Posterior vena cava (tissue), 2 donors: Measurements from ENCODE around the gene SETD3. TPM values are rescaled to one million over a fixed set of nuclear protein-coding genes. Genes with fewer than 3 reads are reported as not detected.

Source experiments
- DNase-seq: peaks from one replicate; pipeline ENCODE4 v3.0.0-alpha.2; 2020; ENCODE audit warnings: low spot score
- intact Hi-C, 2 donors: fragments of 100-400 bp; cut with DNase I; formaldehyde crosslinking; loops; one replicate each; pipeline versions ENCODE4 v1.14.1 to v1.14.2; 2022 to 2023
- long read RNA-seq, 2 donors: library from polyadenylated mRNA; unstranded; transcript quantifications; one replicate each; pipeline ENCODE4 v2.0.0, GENCODE V29; 2020 to 2021
- total RNA-seq, 2 donors: library from RNA; stranded (reverse); fragmentation: NEBNext Ultra II Directional; extraction: Animal tissue kit (Norgen Biotek cat#: 25700); gene quantifications; one replicate each; pipeline ENCODE4 v1.2.1, GENCODE V29; 2021
- donor health status: DM: yes; HTN: yes; CAD: no.
- donor health status: DM: yes; HTN: yes; CAD: no.

Gene SETD3
- total RNA-seq, result 100 to 1,000 TPM in 1 of 2 donors, 10 to 100 TPM in 1; 74.5 to 103 TPM
- long read RNA-seq, donor 1, transcript SETD3-202 (13 exons, 2,878 nt), result major isoform, 22 of 34 reads
- long read RNA-seq, donor 1, partial matches to known transcripts, result 9 of 34 reads
- long read RNA-seq, donor 1, other reads (novel, unspliced or antisense), result 3 of 34 reads
- long read RNA-seq, donor 2, transcript SETD3-202 (13 exons, 2,878 nt), result major isoform, 55 of 101 reads
- long read RNA-seq, donor 2, partial matches to known transcripts, result 27 of 101 reads
- long read RNA-seq, donor 2, other reads (novel, unspliced or antisense), result 14 of 101 reads

- peak; percentile 90 for DNase-seq
- intact Hi-C loops, result no loop called here
Measured at GRCh38 chr14:99479906-99480869, at the start of gene SETD3. Gene SETD3 (minus strand): TSS chr14:99480859. CDS start chr14:99465805, 15,054 bp downstream.

- intact Hi-C loops, result loop anchor here in 1 of 2 donors (10.0 kb wide), 1 partner anchor 45 kb away; no protein-coding TSS in a partner anchor
- DNase-seq, result no peak
Measured at GRCh38 chr14:99529899-99530298, 49.2 kb upstream of the SETD3 start.

GRCh38 chr14:99527427-99528076 is 46.9 kb upstream of the SETD3 start:
- no peak for DNase-seq
- intact Hi-C loops, result loop anchor here in 1 of 2 donors (10.0 kb wide), 1 partner anchor 47 kb away; no protein-coding TSS in a partner anchor

GRCh38 chr14:99527026-99527425 is 46.4 kb upstream of the SETD3 start:
- no peak for DNase-seq
- intact Hi-C loops, result loop anchor here in 1 of 2 donors (10.0 kb wide), 1 partner anchor 48 kb away; no protein-coding TSS in a partner anchor

GRCh38 chr14:99525699-99526080 is 45.0 kb upstream of the SETD3 start:
- no peak for DNase-seq
- intact Hi-C loops, result loop anchor here in 1 of 2 donors (10.0 kb wide), 1 partner anchor 49 kb away; no protein-coding TSS in a partner anchor

- DNase-seq, result no peak
- intact Hi-C loops, result loop anchor here (5.0 to 10.0 kb wide), 2 partner anchors 50 to 102 kb away; no protein-coding TSS in a partner anchor
Measured at GRCh38 chr14:99524804-99525698, 44.4 kb upstream of the SETD3 start.

- peak; percentile 81 for DNase-seq
- intact Hi-C loops, result loop anchor here (5.0 to 10.0 kb wide), 2 partner anchors 51 to 103 kb away; no protein-coding TSS in a partner anchor
Measured at GRCh38 chr14:99524091-99524661, 43.5 kb upstream of the SETD3 start.

- no peak for DNase-seq
- intact Hi-C loops, result loop anchor here (5.0 to 10.0 kb wide), 2 partner anchors 51 to 104 kb away; no protein-coding TSS in a partner anchor
Measured at GRCh38 chr14:99523704-99524055, 43.0 kb upstream of the SETD3 start.

- intact Hi-C loops, result loop anchor here (5.0 to 10.0 kb wide), 2 partner anchors 52 to 104 kb away; no protein-coding TSS in a partner anchor
- DNase-seq, result peak; percentile 81
Measured at GRCh38 chr14:99522934-99523703, 42.5 kb upstream of the SETD3 start.

GRCh38 chr14:99522457-99522891 is 41.8 kb upstream of the SETD3 start:
- DNase-seq, result peak; percentile 85
- intact Hi-C loops, result loop anchor here (5.0 to 10.0 kb wide), 2 partner anchors 52 to 105 kb away; no protein-coding TSS in a partner anchor

- intact Hi-C loops, result loop anchor here (5.0 to 10.0 kb wide), 2 partner anchors 53 to 105 kb away; no protein-coding TSS in a partner anchor
- no peak for DNase-seq
Measured at GRCh38 chr14:99522025-99522401, 41.4 kb upstream of the SETD3 start.

GRCh38 chr14:99521176-99522024 is 40.7 kb upstream of the SETD3 start:
- peak; percentile 77 for DNase-seq
- intact Hi-C loops, result loop anchor here (5.0 to 10.0 kb wide), 2 partner anchors 53 to 106 kb away; no protein-coding TSS in a partner anchor

GRCh38 chr14:99520571-99521081 is 40.0 kb upstream of the SETD3 start:
- DNase-seq, result peak; percentile 56
- intact Hi-C loops, result loop anchor here (5.0 to 10.0 kb wide), 2 partner anchors 54 to 107 kb away; no protein-coding TSS in a partner anchor

GRCh38 chr14:99519931-99520421 is 39.3 kb upstream of the SETD3 start:
- intact Hi-C loops, result loop anchor here (2.0 to 10.0 kb wide), 4 partner anchors 55 to 365 kb away; no protein-coding TSS in a partner anchor
- DNase-seq, result peak; percentile 65

- DNase-seq, result peak; percentile 59
- intact Hi-C loops, result loop anchor here (2.0 to 10.0 kb wide), 2 partner anchors 107 to 365 kb away; no protein-coding TSS in a partner anchor
Measured at GRCh38 chr14:99519347-99519881, 38.8 kb upstream of the SETD3 start.
